ENCODE results near the gene LTBR. TPM values are rescaled to one million over a fixed set of nuclear protein-coding genes. Genes with fewer than 3 reads are reported as not detected.

LTBR gene
- total RNA-seq, 2 donors from 2014 or later = 8.4 to 9.1 TPM

- Histone ChIP-seq H3K4me3 (ENCODE audit: low read length) (no peak overlapping the region), H3K27me3 (ENCODE audit: control insufficient read depth, insufficient read depth, low read length, poor library complexity, severe bottlenecking) (no peaks in the 10 kb centered on the region), H3K4me1 (ENCODE audit: control insufficient read depth, insufficient read depth, low read length) (no peaks in the 10 kb centered on the region), H3K9me3 (ENCODE audit: control insufficient read depth, low read length) (no peaks in the 10 kb centered on the region), H3K9ac (ENCODE audit: extremely low read depth, low read length, poor library complexity, severe bottlenecking) (no peak overlapping the region), H3K27ac (ENCODE audit: low read depth, low read length) (no peak overlapping the region), H3K36me3 (ENCODE audit: control insufficient read depth, insufficient read depth, low read length) (no peaks in the 10 kb centered on the region)
- no peak overlapping the region for H3K4me3 Mint-ChIP-seq
- H3K27me3 Mint-ChIP-seq (ENCODE audit: insufficient read depth) = no peaks in the 10 kb centered on the region
- no peak for TF ChIP-seq CTCF (conservative IDR thresholded peaks at IDR 0.05)
- peak overlapping the region; percentile 14 for H3K27ac Mint-ChIP-seq
- 94 to 95% methylated on average over 11 to 14 of the region's 14 CpGs for WGBS, 2 experiments (ENCODE audit: insufficient coverage in 1 of 2, insufficient read length in 1 of 2)
- DNase-seq = no peak
- no peaks in the 10 kb centered on the region for H3K9me3 Mint-ChIP-seq
- H3K36me3 Mint-ChIP-seq (ENCODE audit: low read depth) = peaks cover 35% of the 10 kb centered on the region
- H3K4me1 Mint-ChIP-seq = peaks cover 13% of the 10 kb centered on the region
Observed at GRCh38 chr12:6361834-6362233, 22.1 kb upstream of the LTBR start.

- H3K4me3 ChIP-seq (ENCODE audit: low read length) = no peak overlapping the region
- TF ChIP-seq CTCF (conservative IDR thresholded peaks at IDR 0.05) = no peak
- H3K36me3 ChIP-seq (ENCODE audit: control insufficient read depth, insufficient read depth, low read length) = no peaks in the 10 kb centered on the region
- no peak overlapping the region for H3K9ac ChIP-seq (ENCODE audit: extremely low read depth, low read length, poor library complexity, severe bottlenecking)
- H3K9me3 ChIP-seq (ENCODE audit: control insufficient read depth, low read length) = no peaks in the 10 kb centered on the region
- Mint-ChIP-seq H3K4me1 (peaks cover 13% of the 10 kb centered on the region), H3K9me3 (no peaks in the 10 kb centered on the region), H3K4me3 (no peak overlapping the region), H3K27ac (peak overlapping the region; percentile 14), H3K27me3 (ENCODE audit: insufficient read depth) (no peaks in the 10 kb centered on the region), H3K36me3 (ENCODE audit: low read depth) (peaks cover 41% of the 10 kb centered on the region)
- H3K27ac ChIP-seq (ENCODE audit: low read depth, low read length) = no peak overlapping the region
- H3K27me3 ChIP-seq (ENCODE audit: control insufficient read depth, insufficient read depth, low read length, poor library complexity, severe bottlenecking) = no peaks in the 10 kb centered on the region
- 78 to 80% methylated on average over 3 of the region's 3 CpGs for WGBS, 2 experiments (ENCODE audit: insufficient coverage in 1 of 2, insufficient read length in 1 of 2)
- H3K4me1 ChIP-seq (ENCODE audit: control insufficient read depth, insufficient read depth, low read length) = no peaks in the 10 kb centered on the region
- no peak for DNase-seq
Observed at GRCh38 chr12:6362403-6362802, 21.6 kb upstream of the LTBR start.

- Mint-ChIP-seq H3K36me3 (ENCODE audit: low read depth) (peaks cover 44% of the 10 kb centered on the region), H3K27ac (no peak overlapping the region), H3K27me3 (ENCODE audit: insufficient read depth) (no peaks in the 10 kb centered on the region), H3K4me1 (peaks cover 13% of the 10 kb centered on the region), H3K4me3 (peak overlapping the region; percentile 56), H3K9me3 (no peaks in the 10 kb centered on the region)
- no peaks in the 10 kb centered on the region for H3K27me3 ChIP-seq (ENCODE audit: control insufficient read depth, insufficient read depth, low read length, poor library complexity, severe bottlenecking)
- no peaks in the 10 kb centered on the region for H3K4me1 ChIP-seq (ENCODE audit: control insufficient read depth, insufficient read depth, low read length)
- no peak overlapping the region for H3K4me3 ChIP-seq (ENCODE audit: low read length)
- H3K9me3 ChIP-seq (ENCODE audit: control insufficient read depth, low read length) = no peaks in the 10 kb centered on the region
- WGBS, 2 experiments (ENCODE audit: insufficient coverage in 1 of 2, insufficient read length in 1 of 2) = 37% methylated on average over 4 of the region's 4 CpGs; no CpG with 5 or more reads in 1 of the 2 experiments
- H3K27ac ChIP-seq (ENCODE audit: low read depth, low read length) = no peak overlapping the region
- TF ChIP-seq CTCF (conservative IDR thresholded peaks at IDR 0.05) = no peak
- no peak overlapping the region for H3K9ac ChIP-seq (ENCODE audit: extremely low read depth, low read length, poor library complexity, severe bottlenecking)
- no peaks in the 10 kb centered on the region for H3K36me3 ChIP-seq (ENCODE audit: control insufficient read depth, insufficient read depth, low read length)
- no peak for DNase-seq
Observed at GRCh38 chr12:6363010-6363329, 21.0 kb upstream of the LTBR start.
